Spleen (tissue), 7 donors: Measurements from ENCODE around the gene HAND1.

Experiments used
- CTCF ChIP-seq, 11 experiments: fragments of 200-600 bp in 7 of 11; fragments of 450-650 bp in 4 of 11; sonication (generic) in 4 of 11; IDR thresholded peaks in 8 of 11; conservative IDR thresholded peaks in 3 of 11; 1 replicate in 7 of 11; 2 replicates in 4 of 11; pipeline versions ENCODE4 v1.4.0 to v1.8.0; 2016 to 2021; ENCODE audit warnings: antibody characterized with exemption in 11 of 11, inconsistent platforms in 4 of 11, mild to moderate bottlenecking in 1 of 11
- POLR2AphosphoS5 ChIP-seq, 3 donors: sonication (generic); formaldehyde crosslinking; IDR thresholded peaks; one replicate each; pipeline ENCODE4 v1.5.1; 2017; ENCODE audit warnings: antibody characterized with exemption in 3 of 3
- donor health status: DM: no; HTN: no; CAD: no; lungs with moderate emphysema.
- donor health status: DM: no; HTN: no; CAD: no.
- donor health status: DM: no; HTN: no; CAD: no.

DNA sequence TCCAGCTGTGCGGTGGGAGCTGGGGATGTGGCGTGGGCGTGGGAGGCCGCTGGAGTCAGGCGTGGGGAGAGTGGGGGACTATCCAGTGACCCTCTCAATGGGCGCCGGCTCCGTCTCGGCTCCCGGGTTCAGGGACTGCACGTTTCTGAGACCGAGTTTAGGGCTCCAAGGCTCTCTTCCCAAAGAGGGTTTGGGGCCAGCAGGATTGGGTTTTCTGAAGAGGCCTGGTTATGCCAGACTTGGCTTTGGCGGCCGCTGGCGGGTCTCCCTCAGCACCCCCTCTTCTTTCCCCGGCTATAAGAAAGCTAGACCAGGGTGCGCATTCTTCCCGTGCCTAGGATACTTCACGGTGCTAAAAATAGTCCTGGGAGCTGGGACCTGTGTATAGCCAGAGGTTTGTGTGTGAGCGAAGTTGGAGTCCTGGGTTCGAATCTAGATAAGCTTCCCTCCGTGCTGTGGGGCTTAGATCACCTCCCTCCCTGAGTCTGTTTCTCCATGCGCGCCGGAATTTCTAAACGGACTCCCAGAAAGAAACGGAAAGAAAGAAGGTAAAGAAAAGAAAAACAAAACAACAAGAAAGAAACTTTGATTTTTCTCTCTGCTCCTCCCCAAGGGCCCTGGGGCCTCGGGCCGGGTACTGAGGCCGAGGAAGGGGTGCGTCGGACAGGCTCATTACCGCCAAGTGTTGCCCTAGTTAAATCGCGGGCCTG lies 5.0 kb downstream of the HAND1 start:
- TF ChIP-seq POLR2AphosphoS5 (IDR thresholded peaks at IDR 0.05) (no peak), CTCF (IDR thresholded peaks at IDR 0.05 in 8 of 11, conservative IDR thresholded peaks at IDR 0.05 in 3 of 11) (no peak)
